GM21619 (cell line): ENCODE results near the gene TXNRD1.
"Not testable (repeated sequence)": the region's sequence is repeated elsewhere in the genome, so short reads cannot be mapped to it uniquely, and the experiment has no call there.

Experiments
- ATAC-seq: cut with Tn5 transposase; IDR thresholded peaks from one replicate; pipeline ENCODE4 v1.9.1; 2021; ENCODE audit not compliant: unreplicated experiment

The TXNRD1 gene

GRCh38 chr12:104394086-104394485 is 178.5 kb downstream of the TXNRD1 start:
- ATAC-seq, result not testable (repeated sequence)
